Endodermal cell (in vitro differentiated cells): ENCODE measurements around the gene C1QTNF9. TPM values are rescaled to one million over a fixed set of nuclear protein-coding genes. Genes with fewer than 3 reads are reported as not detected.
"Not testable (repeated sequence)": the region's sequence is repeated elsewhere in the genome, so short reads cannot be mapped to it uniquely, and the experiment has no call there.

Experiments
- DNase-seq: peaks from one replicate; pipeline ENCODE4 v3.0.0-alpha.2; 2017
- H3K27ac ChIP-seq: 2 replicates; pipeline ENCODE4 v1.5.1; 2013; ENCODE audit warnings: mild to moderate bottlenecking, low read depth, low read length, moderate library complexity
- H3K27me3 ChIP-seq: 2 replicates; pipeline ENCODE4 v1.6.1; 2013; ENCODE audit warnings: mild to moderate bottlenecking, low read length, moderate library complexity; ENCODE audit not compliant: insufficient read depth, control insufficient read depth, poor library complexity, severe bottlenecking
- H3K36me3 ChIP-seq: 2 replicates; pipeline ENCODE4 v1.7.0; 2013; ENCODE audit warnings: mild to moderate bottlenecking, low read length, moderate library complexity; ENCODE audit not compliant: control insufficient read depth, insufficient read depth
- H3K4me1 ChIP-seq: one replicate; pipeline ENCODE4 v1.7.0; 2013; ENCODE audit warnings: low read length; ENCODE audit not compliant: control insufficient read depth, insufficient read depth
- H3K4me3 ChIP-seq: 2 replicates; pipeline ENCODE4 v1.5.1; 2013; ENCODE audit warnings: mild to moderate bottlenecking, low read length, moderate library complexity
- H3K9ac ChIP-seq: 2 replicates; pipeline ENCODE4 v1.6.1; 2013; ENCODE audit warnings: mild to moderate bottlenecking, low read length, moderate library complexity; ENCODE audit not compliant: poor library complexity, severe bottlenecking; ENCODE audit errors: extremely low read depth
- H3K9me3 ChIP-seq: 2 replicates; pipeline ENCODE4 v1.6.1; 2013; ENCODE audit warnings: mild to moderate bottlenecking, low read length, moderate library complexity; ENCODE audit not compliant: control insufficient read depth
- H3K27ac Mint-ChIP-seq: 2 replicates; pipeline ENCODE4 v1.8.0; 2020; ENCODE audit warnings: mixed read lengths
- H3K27me3 Mint-ChIP-seq: 2 replicates; pipeline ENCODE4 v1.8.0; 2021; ENCODE audit warnings: mild to moderate bottlenecking, mixed read lengths; ENCODE audit not compliant: insufficient read depth
- H3K36me3 Mint-ChIP-seq: 2 replicates; pipeline ENCODE4 v1.8.0; 2020; ENCODE audit warnings: low read depth, mixed read lengths
- H3K4me1 Mint-ChIP-seq: 2 replicates; pipeline ENCODE4 v1.8.0; 2020; ENCODE audit warnings: mixed read lengths
- H3K4me3 Mint-ChIP-seq: 2 replicates; pipeline ENCODE4 v1.8.0; 2020; ENCODE audit warnings: mild to moderate bottlenecking, moderate library complexity, mixed read lengths
- H3K9me3 Mint-ChIP-seq: 2 replicates; pipeline ENCODE4 v1.8.0; 2020; ENCODE audit warnings: mild to moderate bottlenecking, mixed read lengths
- WGBS, 2 experiments: methylation state at CpG; one replicate each; pipeline versions ENCODE4 v1.1.5 to v1.1.7; 2013; ENCODE audit warnings: missing lambda C conversion rate in 2 of 2, mixed read lengths in 1 of 2; ENCODE audit not compliant: insufficient coverage in 1 of 2, insufficient read length in 1 of 2; 5-methylcytosine and 5-hydroxymethylcytosine counted together
- long read RNA-seq, 4 experiments: library from polyadenylated mRNA in 2 of 4; library from RNA in 1 of 4; library from capped mRNA in 1 of 4; stranded (forward) in 3 of 4; unstranded in 1 of 4; transcript quantifications; one replicate each; pipeline ENCODE4 v2.0.0, GENCODE V29; 2020 to 2021; ENCODE audit warnings: inconsistent platforms in 1 of 4
- polyA plus RNA-seq, 2 experiments: library from polyadenylated mRNA; stranded (reverse); fragments of 50-300 nt; gene quantifications; one replicate each; pipeline ENCODE4 v1.2.3, GENCODE V29; 2013
- total RNA-seq, 2 donors: library from RNA; stranded (reverse); fragmentation: NEBNext Ultra II Directional in 1 of 2; extraction: Animal tissue kit (Norgen Biotek cat#: 25700) in 1 of 2; gene quantifications; 2 replicates in 1 of 2; 3 replicates in 1 of 2; pipeline ENCODE4 v1.2.1, GENCODE V29; 2021
- TF ChIP-seq, protein P1 (sequence below): fragments of 200-600 bp; sonication (generic); conservative IDR thresholded peaks from 2 replicates; pipeline ENCODE4 v1.5.0; 2021; ENCODE audit warnings: antibody characterized with exemption, mild to moderate bottlenecking

C1QTNF9 gene, protein sequence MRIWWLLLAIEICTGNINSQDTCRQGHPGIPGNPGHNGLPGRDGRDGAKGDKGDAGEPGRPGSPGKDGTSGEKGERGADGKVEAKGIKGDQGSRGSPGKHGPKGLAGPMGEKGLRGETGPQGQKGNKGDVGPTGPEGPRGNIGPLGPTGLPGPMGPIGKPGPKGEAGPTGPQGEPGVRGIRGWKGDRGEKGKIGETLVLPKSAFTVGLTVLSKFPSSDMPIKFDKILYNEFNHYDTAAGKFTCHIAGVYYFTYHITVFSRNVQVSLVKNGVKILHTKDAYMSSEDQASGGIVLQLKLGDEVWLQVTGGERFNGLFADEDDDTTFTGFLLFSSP
- not detected for total RNA-seq
- polyA plus RNA-seq (2013, experiment 1 of 2): not detected
- polyA plus RNA-seq (2013, experiment 2 of 2): not detected
- long read RNA-seq, experiment 1: 0 reads
- long read RNA-seq, experiment 2: 0 reads
- long read RNA-seq, experiment 3: 0 reads
- long read RNA-seq, experiment 4: 0 reads

DNA sequence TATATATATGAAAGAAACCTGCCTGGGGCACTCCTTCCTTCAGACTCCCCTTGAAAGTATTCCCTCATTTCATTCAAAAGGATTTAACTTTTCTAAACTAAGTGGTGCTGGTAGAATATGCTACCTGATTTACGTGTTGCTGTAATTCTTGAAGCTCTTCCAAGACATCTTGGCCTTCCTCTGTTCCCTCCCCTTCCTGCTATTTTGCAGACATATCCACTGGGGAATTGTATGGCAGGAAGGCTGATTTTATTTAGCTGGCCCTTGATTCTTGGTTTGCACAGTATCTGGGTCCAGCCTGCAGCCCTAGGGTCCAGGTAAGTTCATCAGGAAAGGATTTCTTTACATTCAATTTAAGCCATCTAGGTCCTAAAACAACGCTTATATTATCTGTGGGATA is at the start of gene C1QTNF9:
Gene C1QTNF9, plus strand, starts transcription at position 281 of the 400 bp plus-strand sequence. CDS start 6,424 bp downstream, outside the sequence.
- not testable (repeated sequence) for H3K4me3 Mint-ChIP-seq, DNase-seq, H3K27me3 Mint-ChIP-seq, H3K36me3 ChIP-seq, H3K9me3 ChIP-seq, H3K4me3 ChIP-seq, H3K9me3 Mint-ChIP-seq, H3K27ac Mint-ChIP-seq, H3K36me3 Mint-ChIP-seq, H3K4me1 Mint-ChIP-seq, H3K27me3 ChIP-seq, H3K27ac ChIP-seq, H3K4me1 ChIP-seq, H3K9ac ChIP-seq
- WGBS, 2 experiments: 92 to 93% methylated on average over 2 of the region's 2 CpGs

DNA sequence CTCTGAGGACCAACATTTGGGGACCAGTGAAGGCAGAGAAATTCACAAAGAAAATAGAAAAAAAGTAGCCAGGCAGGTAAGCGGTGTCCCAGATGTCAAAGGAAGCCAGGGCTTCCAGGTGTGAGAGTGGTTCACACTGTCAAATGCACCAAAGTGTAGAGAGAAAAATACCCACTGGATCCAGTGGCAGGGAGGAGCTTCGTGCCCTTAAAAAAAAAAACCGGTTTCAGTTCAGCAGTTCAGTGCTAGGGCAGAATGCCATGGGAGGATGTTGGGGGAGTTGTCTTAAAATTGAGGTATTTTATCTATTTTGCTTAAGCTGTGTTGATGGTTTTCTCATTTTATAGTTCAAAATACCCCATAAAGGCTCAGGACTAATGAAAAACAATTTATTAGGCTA is 47.8 kb upstream of the C1QTNF9 start:
- H3K27ac ChIP-seq: no peak overlapping the region
- no peaks in the 10 kb centered on the region for H3K9me3 ChIP-seq
- Mint-ChIP-seq H3K4me1 (peaks cover 6% of the 10 kb centered on the region), H3K9me3 (no peaks in the 10 kb centered on the region), H3K36me3 (peaks cover 7% of the 10 kb centered on the region), H3K4me3 (no peak overlapping the region), H3K27ac (no peak overlapping the region), H3K27me3 (no peaks in the 10 kb centered on the region)
- 91 to 95% methylated on average over 2 to 3 of the region's 3 CpGs for WGBS, 2 experiments
- H3K27me3 ChIP-seq: no peaks in the 10 kb centered on the region
- DNase-seq: peak; percentile 6
- TF ChIP-seq, protein P1, sequence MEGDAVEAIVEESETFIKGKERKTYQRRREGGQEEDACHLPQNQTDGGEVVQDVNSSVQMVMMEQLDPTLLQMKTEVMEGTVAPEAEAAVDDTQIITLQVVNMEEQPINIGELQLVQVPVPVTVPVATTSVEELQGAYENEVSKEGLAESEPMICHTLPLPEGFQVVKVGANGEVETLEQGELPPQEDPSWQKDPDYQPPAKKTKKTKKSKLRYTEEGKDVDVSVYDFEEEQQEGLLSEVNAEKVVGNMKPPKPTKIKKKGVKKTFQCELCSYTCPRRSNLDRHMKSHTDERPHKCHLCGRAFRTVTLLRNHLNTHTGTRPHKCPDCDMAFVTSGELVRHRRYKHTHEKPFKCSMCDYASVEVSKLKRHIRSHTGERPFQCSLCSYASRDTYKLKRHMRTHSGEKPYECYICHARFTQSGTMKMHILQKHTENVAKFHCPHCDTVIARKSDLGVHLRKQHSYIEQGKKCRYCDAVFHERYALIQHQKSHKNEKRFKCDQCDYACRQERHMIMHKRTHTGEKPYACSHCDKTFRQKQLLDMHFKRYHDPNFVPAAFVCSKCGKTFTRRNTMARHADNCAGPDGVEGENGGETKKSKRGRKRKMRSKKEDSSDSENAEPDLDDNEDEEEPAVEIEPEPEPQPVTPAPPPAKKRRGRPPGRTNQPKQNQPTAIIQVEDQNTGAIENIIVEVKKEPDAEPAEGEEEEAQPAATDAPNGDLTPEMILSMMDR: no peak
- no peak overlapping the region for H3K4me3 ChIP-seq
- H3K36me3 ChIP-seq: no peaks in the 10 kb centered on the region
- H3K9ac ChIP-seq: no peak overlapping the region
- peaks cover 6% of the 10 kb centered on the region for H3K4me1 ChIP-seq

DNA sequence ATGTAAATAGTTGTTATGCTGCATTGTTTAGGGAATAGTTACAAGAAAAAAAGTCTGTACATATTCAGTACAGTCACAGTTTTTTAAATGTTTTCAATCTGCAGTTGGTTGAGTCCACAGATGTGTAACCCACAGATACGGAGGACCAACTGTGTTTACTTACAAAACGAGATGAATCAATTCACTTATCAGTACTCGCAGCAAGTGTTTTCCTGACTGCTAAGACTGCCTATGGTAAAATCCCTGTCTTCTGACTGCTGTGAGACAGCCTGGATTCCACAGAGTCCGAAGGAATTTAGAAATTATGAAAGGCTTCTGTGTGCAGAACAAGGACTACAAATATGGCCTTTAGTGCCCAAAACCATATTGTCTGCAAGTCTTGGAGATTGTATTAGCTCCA is 45.7 kb upstream of the C1QTNF9 start:
- H3K27ac Mint-ChIP-seq: no peak overlapping the region
- Histone ChIP-seq H3K9me3 (no peaks in the 10 kb centered on the region), H3K36me3 (no peaks in the 10 kb centered on the region), H3K4me3 (no peak overlapping the region), H3K27me3 (no peaks in the 10 kb centered on the region), H3K27ac (no peak overlapping the region), H3K4me1 (peaks cover 6% of the 10 kb centered on the region), H3K9ac (no peak overlapping the region)
- no peaks in the 10 kb centered on the region for H3K36me3 Mint-ChIP-seq
- peak; percentile 23 for DNase-seq
- H3K9me3 Mint-ChIP-seq: no peaks in the 10 kb centered on the region
- H3K27me3 Mint-ChIP-seq: no peaks in the 10 kb centered on the region
- peaks cover 6% of the 10 kb centered on the region for H3K4me1 Mint-ChIP-seq
- no peak overlapping the region for H3K4me3 Mint-ChIP-seq
- 89 to 97% methylated on average over 4 of the region's 4 CpGs for WGBS, 2 experiments
- TF ChIP-seq, protein P1: no peak
